B cell (primary cell): Measurements from ENCODE around the gene MAZ.

ENCODE experiments used
- CTCF ChIP-seq: fragments of 200-600 bp; IDR thresholded peaks from one replicate; pipeline ENCODE4 v1.8.0; 2022; ENCODE audit warnings: antibody characterized with exemption, mild to moderate bottlenecking
- EZH2 ChIP-seq: IDR thresholded peaks from 2 replicates; pipeline ENCODE4 v1.6.1; 2012; ENCODE audit warnings: borderline replicate concordance, low read depth, mild to moderate bottlenecking, moderate library complexity, low read length; ENCODE audit not compliant: insufficient read depth, poor library complexity, severe bottlenecking

- TF ChIP-seq CTCF, result no peak
- no peak for TF ChIP-seq EZH2
These were observed 52.6 kb downstream of the MAZ start for GRCh38 chr16:29858974-29859373.
